GM19239 (cell line): ENCODE measurements around the gene TMEM126A.
"Not testable (repeated sequence)": the region's sequence is repeated elsewhere in the genome, so short reads cannot be mapped to it uniquely, and the experiment has no call there.

Experiments
- DNase-seq: peaks from one replicate; pipeline ENCODE4 v3.0.0; 2011; ENCODE audit warnings: low spot score; ENCODE audit not compliant: insufficient read length
- FAIRE-seq: peaks from 2 replicates; lab custom pipeline; 2011; peaks lifted over from hg19 to GRCh38; lab: Jason Lieb, UNC

The TMEM126A gene

DNA sequence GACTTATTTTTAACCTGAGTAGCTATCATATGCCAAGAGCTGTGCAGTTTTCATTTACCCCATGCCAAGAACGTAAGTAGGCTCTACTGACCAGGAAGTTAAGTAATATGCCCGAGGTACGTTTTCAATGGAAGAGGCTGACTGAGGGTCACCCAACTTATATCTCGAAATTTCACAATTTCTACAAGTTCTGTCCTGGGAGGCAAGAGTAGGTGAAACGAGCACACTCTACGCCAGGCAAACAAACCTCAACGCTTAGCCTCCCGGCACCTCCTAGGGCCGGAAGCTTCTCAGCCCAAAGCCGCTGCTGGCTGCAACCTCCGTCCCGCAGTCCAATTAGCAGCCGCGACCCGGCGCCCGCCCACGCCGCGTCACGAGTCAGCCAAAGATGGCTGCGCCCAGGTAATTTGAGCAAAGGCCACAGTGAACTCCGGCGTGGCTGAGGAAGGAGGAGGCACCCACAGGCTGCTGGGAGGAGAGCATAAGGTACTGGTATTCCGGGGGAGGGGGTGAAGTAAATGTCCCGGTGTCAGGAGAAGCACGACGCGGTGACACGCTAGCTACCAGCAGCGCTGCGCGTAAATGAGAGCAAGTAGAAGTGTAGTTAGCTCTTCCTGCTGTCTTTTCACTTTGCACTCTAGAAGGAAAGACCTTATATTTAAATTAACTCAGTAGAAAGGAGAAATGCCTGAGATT is at the start of gene TMEM126A:
TMEM126A (plus strand) TSS at position 364 of the 696 bp plus-strand sequence. CDS start 2,289 bp downstream, outside the sequence.
- FAIRE-seq: peak; percentile 94

DNA sequence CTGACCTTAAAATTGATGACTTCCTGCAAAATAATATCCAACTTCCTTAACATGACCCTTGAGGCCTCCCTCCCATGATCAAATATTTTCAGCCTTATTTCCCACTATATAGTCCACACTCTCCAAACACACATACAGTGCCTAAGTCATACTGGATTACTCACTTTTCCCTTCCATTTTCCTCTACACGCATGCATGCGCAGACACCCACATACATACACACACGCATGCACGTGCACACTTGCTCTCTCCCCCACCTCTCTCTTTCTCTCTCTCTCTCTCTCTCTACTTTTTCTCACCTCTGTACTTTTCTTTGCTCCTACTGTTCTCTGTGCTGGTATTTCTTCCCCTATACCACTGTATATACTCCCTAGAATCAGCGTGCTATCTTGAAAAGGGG is 48.7 kb upstream of the TMEM126A start:
- no peak for FAIRE-seq
- no peak for DNase-seq

More for the DNA sequence above, at the start of gene TMEM126A:
- peak; percentile 57 for DNase-seq

DNA sequence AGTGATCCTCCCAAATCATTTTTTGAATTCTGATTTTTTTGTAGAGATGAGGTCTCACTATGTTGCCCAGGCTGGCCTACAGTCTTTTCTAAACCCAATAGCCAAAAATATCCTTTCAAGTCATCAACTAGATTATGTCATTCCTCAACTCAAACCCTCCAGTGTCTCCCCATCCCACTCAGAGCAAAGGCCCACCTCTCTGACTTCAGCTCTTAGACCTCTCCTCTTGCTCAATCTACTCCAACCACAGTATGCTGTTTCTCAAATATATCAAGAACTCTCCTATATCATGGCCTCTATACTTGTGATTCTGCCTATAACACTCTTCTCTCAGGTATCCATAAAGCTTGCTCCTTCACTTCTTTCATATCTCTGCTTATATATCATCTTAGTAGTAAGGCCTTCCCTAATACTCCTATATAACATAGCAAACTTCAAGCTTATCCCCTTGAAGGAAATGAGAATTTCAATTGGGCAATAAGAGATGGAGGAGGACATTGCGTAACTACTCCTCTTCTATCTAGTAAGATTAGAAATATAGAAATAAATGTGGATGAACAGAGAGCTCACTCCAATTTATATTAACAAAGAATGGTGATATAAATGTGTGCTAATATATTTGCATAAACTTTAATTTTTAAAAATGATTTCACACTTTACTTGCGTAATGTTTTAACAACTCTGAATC is 45.1 kb upstream of the TMEM126A start:
- no peak for DNase-seq
- FAIRE-seq: no peak

DNA sequence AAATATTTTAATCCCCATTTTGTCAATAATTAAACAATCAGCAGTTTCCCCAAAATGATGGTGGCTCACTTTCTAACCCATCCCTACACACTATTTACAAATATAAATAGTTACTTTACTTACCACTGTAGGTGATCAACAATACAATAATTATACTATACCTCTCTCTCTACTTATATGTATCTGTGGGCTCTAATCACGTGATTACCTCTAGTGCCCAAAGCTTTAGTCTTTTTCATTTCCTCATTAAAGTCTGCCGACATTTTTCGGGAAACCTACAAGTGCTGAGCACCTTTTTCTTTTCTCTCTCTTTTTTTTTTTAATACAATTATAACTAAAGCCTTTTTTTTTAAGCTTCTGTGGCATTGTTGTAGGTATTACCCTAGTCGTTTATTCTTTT is 44.5 kb upstream of the TMEM126A start:
- DNase-seq: no peak
- no peak for FAIRE-seq

DNA sequence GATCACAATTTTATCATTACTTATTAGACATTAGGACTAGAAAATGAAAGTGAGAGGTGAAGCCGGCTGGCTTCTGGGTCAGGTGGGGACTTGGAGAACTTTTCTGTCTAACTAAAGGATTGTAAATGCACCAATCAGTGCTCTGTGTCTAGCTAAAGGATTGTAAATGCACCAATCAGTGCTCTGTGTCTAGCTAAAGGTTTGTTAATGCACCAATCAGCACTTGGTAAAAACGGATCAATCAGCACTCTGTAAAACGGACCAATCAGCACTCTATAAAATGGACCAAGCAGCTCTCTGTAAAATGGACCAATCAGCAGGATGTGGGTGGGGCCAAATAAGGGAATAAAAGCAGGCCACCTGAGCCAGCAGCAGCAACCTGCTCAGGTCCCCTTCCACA is 41.5 kb upstream of the TMEM126A start:
- DNase-seq, FAIRE-seq: not testable (repeated sequence)

DNA sequence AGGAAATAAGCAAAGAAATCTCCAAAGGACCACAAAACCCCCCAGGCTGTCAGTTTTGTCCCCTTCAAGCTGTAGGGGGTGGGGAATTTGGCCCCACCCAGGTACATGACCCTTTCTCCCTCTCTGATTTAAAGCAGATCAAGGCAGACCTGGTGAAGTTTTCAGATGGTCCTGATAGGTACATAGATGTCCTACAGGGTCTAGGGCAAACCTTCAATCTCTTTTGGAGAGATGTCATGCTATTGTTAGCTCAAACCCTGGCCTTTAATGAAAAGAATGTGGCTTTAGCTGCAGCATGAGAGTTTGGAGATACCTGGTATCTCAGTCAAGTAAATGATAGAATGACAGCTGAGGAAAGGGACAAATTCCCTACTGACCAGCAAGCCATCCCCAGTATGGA is 39.1 kb upstream of the TMEM126A start:
- not testable (repeated sequence) for FAIRE-seq

DNA sequence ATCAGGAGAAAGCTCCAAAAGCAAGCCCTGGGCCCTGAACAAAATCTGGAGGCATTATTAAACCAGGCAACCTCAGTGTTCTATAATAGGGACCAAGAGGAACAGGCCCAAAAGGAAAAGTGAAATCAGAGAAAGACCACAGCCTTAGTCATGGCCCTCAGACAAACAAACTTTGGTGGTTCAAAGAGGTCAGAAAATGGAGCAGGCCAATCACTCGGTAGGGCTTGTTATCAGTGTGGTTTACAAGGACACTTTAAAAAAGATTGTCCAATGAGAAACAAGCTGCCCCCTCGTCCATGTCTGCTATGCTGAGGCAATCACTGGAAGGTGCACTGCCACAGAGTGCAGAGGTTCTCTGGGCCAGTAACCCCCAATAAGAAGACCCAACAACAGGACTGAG is 38.5 kb upstream of the TMEM126A start:
- not testable (repeated sequence) for FAIRE-seq, DNase-seq

More for the DNA sequence above, 39.1 kb upstream of the TMEM126A start:
- DNase-seq: not testable (repeated sequence)

DNA sequence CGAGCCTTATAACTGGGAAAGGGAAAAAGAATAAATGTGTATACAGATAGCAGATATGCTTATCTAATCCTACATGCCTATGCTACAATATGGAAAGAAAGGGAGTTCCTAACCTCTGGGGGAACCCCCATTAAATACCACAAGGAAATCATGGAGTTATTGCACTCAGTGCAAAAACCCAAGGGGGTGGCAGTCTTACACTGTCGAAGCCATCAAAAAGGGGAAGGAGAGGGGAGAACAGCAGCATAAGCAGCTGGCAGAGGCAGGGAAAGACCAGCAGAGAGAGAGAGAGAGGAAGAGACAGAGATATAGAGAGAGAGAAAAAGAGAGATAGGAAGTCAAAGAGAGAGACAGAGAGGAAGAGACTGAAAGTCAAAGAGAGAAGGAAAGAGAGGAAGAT is 36.1 kb upstream of the TMEM126A start:
- FAIRE-seq, DNase-seq: not testable (repeated sequence)

DNA sequence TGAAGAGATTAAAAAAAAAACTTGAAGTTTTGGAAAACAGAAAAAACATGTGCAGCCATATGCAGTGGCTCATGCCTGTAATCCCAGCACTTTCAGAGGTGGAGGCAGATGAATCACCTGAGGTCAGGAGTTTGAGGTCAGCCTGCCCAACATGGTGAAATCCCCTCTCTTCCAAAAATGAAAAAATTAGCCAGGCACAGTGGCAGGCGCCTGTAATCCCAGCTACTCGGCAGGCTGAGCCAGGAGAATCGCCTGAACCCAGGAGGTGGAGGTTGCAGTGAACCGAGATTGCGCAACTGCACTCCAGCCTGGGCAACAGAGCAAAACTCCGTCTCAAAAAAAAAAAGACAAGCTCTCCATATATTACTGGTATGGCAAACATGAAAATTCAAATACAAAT is 28.3 kb upstream of the TMEM126A start:
- FAIRE-seq (no peak), DNase-seq (no peak)

DNA sequence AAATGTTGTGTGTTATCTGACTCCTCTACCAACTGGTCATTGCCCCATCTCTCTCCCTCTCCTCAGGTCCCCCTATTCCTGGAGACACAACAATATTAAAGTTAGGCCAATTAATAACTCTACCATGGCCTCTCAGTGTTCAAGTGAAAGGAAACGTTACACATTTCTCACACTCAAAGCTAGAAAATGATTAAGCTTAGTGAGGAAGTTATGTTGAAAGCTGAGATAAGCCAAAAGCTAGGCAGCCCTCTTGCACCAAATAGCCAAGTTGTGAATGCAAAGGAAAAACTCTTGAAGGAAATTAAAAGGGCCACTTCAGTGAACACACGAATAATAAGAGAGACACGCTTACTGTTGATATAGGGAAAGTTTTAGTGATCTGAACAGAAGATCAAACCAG is 27.5 kb upstream of the TMEM126A start:
- FAIRE-seq (no peak), DNase-seq (no peak)

DNA sequence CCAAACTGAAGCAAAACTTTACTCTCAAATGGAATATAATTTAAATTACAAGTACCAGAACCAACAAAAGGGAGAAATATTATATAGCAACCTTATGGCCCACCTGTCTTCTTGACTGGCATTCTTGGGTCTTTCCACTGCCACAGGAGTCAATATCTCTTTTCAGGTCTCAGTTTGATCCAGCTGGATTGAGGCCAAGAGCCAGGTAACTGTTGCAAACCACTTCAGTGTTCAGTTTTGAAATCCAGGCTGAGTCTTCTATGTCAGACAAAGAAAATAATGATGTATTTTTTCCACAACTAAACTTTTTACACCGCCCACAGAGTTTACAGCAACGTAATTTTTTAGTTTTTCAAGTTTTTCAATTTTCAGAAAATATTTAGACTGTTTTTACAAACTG is 21.3 kb upstream of the TMEM126A start:
- FAIRE-seq (no peak), DNase-seq (no peak)

DNA sequence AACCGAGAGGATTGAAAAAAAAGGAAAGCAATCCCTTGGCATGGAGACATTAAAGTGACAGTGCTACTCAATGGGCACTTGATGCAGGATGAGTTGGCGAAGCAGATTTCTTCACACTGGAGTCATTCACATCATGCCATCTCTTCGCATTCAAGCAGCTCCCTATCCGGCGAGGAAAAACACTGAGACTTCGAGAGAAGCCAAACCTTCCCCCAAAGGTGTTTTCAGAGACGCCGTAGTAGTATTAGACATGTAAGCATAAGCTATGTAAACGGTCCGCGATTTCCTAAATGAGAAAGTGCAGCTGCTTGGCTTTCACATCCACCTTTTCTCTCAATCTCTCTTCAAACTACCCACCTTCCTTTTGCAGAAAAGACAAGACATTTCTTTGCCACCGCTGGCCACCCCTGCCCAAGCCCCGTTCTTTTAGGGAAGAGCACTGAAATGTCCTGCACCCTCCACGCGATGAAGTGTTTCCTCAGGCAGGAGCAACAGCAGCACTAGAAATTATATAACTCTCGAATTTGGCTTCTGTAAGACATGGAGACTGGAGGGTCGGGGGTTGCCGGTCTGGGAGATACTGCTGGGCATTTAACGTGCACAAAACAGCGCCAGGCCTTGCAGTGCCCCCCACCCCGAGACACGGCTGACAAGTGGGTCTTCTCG is 20.3 kb upstream of the TMEM126A start, which contains the start of gene DLG2:
DLG2 (minus strand) TSS at position 13 of the 666 bp plus-strand sequence.
- FAIRE-seq (peak; percentile 77), DNase-seq (no peak)

DNA sequence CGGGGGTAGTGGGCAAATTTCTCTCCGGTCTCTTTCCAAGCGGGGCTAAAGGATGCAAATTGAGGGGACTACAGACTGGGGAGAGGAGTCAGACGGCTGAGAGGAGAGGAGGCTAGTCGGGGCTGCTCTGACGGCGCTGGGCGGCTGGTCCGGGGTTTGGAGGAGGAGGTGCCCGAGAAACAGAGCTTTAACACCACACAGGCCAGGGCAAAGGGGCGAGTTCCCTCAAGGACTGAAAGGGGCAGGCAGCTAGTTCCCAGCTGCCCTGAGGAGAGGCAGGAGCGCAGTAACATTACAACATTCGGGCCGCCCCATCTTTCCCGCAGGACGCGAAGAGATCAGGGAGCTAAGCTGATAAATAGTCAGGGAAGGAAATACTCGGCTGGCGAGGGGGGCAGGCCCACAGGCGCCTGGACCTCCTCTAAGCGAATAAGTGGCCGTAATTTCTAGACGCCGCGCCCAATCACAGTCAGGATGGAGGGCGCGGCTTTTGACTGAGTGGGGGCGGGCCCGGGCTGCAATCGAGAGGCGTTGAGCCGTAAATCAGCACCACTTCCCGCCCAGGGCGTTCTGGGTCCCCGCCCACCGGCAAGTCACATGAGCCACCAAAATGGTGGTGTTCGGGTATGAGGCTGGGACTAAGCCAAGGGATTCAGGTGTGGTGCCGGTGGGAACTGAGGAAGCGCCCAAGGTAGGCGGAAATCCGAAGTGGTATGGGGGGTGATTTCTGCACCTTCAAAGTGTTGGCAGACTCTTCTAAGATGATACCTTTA is 19.6 kb upstream of the TMEM126A start, which contains the start of gene TMEM126B:
TMEM126B (plus strand) TSS at position 596 of the 773 bp plus-strand sequence; CDS start at position 611, 15 bp downstream.
- DNase-seq (peak; percentile 55), FAIRE-seq (peak; percentile 99)

DNA sequence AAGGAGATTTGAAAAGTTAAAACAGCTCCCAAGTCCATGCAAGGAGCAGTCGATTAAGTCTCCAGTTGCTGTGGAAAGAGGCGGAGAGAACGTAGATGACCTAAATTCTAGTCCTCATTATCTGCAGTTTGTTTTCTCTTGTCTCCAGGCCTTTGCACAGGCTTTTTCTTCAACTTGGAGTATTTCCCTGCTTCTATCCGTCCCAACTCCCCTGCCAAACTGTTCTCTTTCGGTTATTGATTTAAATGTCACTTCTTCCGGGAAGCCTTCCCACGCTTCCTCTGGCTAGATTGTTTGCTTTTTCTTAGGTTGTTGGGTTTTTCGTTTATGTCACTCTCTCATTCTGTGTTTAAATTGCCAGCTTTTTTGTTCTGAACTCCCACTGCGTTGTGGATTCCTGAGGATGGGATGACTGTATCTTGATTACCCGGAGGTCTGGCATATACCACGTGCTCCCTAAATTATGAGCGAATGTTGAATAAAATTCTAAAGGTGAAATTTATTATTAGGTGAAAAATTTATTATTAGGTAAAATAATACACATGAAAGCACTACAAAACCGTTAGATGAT is 18.9 kb upstream of the TMEM126A start:
- FAIRE-seq (no peak), DNase-seq (no peak)

DNA sequence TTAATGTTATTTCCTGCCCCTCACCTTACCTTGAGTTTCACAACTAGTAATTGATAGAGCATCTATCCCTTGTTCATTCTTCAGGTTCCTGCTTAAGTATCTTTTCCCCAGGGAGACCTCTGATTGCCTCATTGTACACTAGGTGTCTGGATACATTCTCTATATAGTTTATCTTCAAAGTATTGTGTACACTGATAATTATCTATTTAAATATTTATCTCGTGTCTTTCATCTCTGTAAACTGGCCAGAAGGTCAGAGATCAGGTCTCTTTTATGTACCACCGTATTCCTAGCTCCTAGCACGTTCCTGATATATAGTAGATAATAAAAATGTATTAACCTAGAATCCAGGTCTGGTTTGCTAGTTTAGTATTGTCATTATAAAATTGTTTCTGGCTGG is 13.0 kb upstream of the TMEM126A start:
- FAIRE-seq (no peak), DNase-seq (no peak)

DNA sequence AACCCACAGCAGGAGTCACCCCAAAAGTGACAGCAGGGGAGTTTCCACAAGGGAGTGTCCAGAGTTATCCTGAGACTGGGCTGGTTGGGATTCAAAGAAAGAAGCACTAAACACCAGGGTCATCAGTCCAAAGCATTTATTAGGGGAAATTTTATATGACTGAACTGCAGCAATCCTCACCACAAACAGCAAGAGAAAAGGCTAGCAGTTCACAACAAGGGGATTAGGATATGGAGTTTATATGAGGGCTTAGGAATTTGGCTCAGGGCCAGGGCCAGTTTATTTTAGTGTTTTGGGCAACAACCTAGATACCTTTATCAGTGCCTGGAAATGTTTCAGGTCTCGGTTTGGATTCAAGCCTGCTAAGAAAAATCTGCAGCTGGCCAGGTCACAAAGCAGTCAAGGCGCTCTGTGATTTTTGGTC is 4.6 kb upstream of the TMEM126A start:
- DNase-seq (no peak), FAIRE-seq (no peak)

DNA sequence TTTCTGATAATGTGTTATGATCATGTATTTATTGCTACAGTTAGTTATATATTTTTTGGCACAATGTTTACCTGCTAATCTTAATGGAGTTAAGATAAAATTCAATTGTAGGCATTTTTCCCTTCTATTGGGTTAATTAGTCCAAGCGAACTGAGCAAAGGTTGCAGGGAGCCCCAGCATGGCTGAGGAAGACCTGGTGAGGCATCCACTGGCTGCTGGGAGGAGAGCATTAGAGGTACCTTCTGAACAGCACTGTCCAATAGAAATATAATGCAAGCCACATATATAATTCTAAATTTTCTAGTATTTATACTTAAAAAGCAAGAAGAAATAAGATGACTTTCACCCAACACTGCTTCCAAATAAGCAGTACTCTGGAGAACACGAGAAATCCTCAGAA is 689 bp upstream of the TMEM126A start:
- FAIRE-seq (no peak), DNase-seq (no peak)

DNA sequence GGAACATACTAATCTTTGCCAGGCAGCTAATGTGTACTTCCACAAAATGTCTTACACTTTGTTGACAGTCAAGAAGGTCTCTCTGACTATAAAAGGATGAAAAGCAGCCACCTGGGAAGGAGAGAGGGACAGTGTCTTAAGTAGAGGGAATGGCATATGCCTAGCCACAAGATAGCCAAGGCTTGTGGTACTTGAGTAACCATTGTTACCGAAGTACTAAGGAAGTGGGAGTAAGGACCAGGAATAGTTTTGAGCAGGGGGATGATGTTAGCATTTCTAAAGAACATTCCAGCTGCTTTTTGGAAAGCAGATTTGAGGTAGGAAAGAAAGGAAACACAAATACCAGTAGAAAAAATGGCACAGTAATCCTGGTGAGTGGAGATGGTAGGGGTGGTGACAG is 3.4 kb downstream of the TMEM126A start:
- DNase-seq: no peak
- FAIRE-seq: no peak

DNA sequence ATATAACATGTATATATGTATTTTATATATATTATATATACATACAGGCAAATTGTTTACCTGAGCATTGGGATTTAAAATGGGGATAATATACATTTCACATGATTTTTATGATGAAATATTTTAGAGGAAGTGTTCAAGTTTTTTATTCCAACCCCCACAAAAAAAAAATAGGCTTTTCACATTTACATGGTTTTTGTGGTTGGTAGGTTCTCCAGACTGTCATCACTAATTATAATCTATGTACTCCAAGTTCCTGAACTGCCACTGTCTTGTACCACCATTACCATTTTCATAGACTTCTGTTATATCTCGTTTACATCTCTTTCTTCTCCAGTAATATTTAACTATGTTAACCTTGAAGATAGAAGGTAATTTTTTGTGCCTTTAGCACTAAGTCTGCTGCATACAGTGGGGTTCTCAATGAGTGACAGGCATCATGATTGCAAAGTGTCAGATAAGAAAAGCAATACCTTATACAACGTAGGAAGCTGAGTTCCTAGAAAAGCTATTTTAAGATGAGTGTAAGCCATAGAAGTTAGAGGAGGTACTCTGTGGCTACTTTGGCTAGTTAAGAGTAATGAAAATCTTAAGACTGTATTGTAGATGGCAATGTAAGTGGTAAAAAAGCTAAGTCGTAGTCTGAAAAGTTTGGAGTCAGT is 5.2 kb downstream of the TMEM126A start:
- FAIRE-seq: no peak
- no peak for DNase-seq
